Measurements from ENCODE around the gene KLHL6.

KLHL6 gene

DNA sequence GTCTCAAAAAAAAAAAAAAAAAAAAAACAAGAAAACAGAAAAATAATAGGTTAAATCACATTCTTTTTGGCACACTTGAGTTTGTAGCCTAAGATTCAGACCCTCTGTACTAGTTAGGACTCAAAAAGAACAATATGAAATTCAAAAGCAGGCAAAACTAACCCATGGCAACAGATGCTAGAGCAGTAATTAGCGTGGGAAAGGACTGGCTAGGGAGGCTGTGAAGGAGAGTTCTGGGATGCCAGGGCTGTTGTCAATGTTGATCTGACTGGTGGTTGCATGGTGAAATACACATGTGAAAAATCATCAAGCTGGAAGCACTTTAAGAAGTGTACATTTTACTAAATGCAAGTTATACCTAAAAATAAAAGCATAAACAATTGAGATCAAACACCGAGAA, 35.6 kb downstream of the KLHL6 start:
- TF ChIP-seq, protein P1, sequence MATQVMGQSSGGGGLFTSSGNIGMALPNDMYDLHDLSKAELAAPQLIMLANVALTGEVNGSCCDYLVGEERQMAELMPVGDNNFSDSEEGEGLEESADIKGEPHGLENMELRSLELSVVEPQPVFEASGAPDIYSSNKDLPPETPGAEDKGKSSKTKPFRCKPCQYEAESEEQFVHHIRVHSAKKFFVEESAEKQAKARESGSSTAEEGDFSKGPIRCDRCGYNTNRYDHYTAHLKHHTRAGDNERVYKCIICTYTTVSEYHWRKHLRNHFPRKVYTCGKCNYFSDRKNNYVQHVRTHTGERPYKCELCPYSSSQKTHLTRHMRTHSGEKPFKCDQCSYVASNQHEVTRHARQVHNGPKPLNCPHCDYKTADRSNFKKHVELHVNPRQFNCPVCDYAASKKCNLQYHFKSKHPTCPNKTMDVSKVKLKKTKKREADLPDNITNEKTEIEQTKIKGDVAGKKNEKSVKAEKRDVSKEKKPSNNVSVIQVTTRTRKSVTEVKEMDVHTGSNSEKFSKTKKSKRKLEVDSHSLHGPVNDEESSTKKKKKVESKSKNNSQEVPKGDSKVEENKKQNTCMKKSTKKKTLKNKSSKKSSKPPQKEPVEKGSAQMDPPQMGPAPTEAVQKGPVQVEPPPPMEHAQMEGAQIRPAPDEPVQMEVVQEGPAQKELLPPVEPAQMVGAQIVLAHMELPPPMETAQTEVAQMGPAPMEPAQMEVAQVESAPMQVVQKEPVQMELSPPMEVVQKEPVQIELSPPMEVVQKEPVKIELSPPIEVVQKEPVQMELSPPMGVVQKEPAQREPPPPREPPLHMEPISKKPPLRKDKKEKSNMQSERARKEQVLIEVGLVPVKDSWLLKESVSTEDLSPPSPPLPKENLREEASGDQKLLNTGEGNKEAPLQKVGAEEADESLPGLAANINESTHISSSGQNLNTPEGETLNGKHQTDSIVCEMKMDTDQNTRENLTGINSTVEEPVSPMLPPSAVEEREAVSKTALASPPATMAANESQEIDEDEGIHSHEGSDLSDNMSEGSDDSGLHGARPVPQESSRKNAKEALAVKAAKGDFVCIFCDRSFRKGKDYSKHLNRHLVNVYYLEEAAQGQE (IDR thresholded peaks at IDR 0.05; ENCODE audit: insufficient read depth in 1 of 2, low read depth in 2 of 2, low read length in 2 of 2) = no peak
- no peak for TF ChIP-seq POLR2AphosphoS5 (IDR thresholded peaks at IDR 0.05; ENCODE audit: low read depth, low read length)
- TF ChIP-seq SIN3A (IDR thresholded peaks at IDR 0.05; ENCODE audit: borderline replicate concordance, insufficient read depth, low read length) = no peak
- no peak for TF ChIP-seq FOXP2 (optimal IDR thresholded peaks at IDR 0.05; ENCODE audit: borderline replicate concordance, extremely low read depth, extremely low read length, insufficient read depth)
- no peak for TF ChIP-seq TAF1 (IDR thresholded peaks at IDR 0.05; ENCODE audit: borderline replicate concordance, insufficient read depth, low read length)

DNA sequence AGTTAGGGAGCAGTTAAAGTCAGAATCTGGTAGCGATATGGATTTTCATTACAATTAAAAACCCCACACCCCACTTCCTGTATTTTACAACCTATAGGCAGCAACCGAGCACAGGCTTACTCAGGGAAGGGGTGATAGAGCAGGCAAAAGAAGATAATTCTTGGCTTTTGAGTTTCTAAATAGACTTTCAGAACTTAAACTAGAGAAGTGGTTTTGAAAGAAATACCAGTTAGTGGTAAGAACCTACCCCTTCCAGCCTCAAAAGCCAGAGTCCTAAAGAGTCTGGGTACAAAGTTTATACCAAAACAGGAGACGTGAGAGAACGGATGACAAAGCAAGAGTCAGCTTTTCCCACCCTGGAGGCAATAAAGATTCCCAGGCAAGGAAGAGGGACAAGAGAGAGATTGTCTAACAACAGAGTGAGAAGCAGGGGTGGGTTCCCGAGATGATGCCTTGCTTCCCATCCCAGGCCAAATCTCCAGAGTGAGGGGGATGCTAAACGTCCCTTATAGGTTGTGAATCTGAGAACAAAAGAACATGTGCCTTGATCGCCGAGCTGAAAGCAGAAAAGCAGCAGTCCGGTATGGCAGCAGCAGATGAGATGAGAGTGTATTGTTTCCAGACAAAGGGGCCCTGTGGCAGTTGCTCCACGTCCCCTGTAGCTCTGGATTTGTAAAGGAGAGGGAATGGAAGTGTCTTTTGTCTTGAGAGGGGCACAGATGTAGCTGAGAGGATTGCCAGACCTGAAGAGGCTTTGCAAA, 36.8 kb downstream of the KLHL6 start:
- TF ChIP-seq TAF1 (IDR thresholded peaks at IDR 0.05; ENCODE audit: borderline replicate concordance, insufficient read depth, low read length) (no peak), SIN3A (IDR thresholded peaks at IDR 0.05; ENCODE audit: borderline replicate concordance, insufficient read depth, low read length) (no peak), POLR2AphosphoS5 (IDR thresholded peaks at IDR 0.05; ENCODE audit: low read depth, low read length) (no peak), FOXP2 (optimal IDR thresholded peaks at IDR 0.05; ENCODE audit: borderline replicate concordance, extremely low read depth, extremely low read length, insufficient read depth) (no peak)
- TF ChIP-seq, protein P1 (IDR thresholded peaks at IDR 0.05; ENCODE audit: insufficient read depth in 1 of 2, low read depth in 2 of 2, low read length in 2 of 2) = no peak

DNA sequence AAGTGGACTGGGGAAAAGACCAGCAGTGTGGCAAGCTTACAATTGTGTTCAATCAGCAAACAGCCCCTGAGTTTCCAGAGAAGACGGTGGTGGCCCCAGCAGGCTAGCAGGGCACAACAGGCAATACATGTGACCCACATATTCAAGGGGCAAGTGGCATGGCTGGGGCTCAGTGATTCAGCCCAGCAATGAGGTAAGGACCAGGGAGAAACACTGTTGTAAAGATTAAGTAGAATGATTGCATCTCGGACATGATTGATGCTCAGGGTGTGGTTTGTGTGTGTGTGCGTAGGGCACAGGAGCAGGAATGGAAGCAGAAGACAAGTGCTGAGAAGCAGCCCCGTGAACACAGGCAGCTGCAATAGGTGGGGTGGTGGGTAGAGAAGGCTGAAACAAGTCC, 37.9 kb downstream of the KLHL6 start:
- TF ChIP-seq, protein P1 (IDR thresholded peaks at IDR 0.05; ENCODE audit: insufficient read depth in 1 of 2, low read depth in 2 of 2, low read length in 2 of 2) = no peak
- no peak for TF ChIP-seq FOXP2 (optimal IDR thresholded peaks at IDR 0.05; ENCODE audit: borderline replicate concordance, extremely low read depth, extremely low read length, insufficient read depth)
- TF ChIP-seq SIN3A (IDR thresholded peaks at IDR 0.05; ENCODE audit: borderline replicate concordance, insufficient read depth, low read length) = no peak
- no peak for TF ChIP-seq TAF1 (IDR thresholded peaks at IDR 0.05; ENCODE audit: borderline replicate concordance, insufficient read depth, low read length)
- TF ChIP-seq POLR2AphosphoS5 (IDR thresholded peaks at IDR 0.05; ENCODE audit: low read depth, low read length) = no peak

DNA sequence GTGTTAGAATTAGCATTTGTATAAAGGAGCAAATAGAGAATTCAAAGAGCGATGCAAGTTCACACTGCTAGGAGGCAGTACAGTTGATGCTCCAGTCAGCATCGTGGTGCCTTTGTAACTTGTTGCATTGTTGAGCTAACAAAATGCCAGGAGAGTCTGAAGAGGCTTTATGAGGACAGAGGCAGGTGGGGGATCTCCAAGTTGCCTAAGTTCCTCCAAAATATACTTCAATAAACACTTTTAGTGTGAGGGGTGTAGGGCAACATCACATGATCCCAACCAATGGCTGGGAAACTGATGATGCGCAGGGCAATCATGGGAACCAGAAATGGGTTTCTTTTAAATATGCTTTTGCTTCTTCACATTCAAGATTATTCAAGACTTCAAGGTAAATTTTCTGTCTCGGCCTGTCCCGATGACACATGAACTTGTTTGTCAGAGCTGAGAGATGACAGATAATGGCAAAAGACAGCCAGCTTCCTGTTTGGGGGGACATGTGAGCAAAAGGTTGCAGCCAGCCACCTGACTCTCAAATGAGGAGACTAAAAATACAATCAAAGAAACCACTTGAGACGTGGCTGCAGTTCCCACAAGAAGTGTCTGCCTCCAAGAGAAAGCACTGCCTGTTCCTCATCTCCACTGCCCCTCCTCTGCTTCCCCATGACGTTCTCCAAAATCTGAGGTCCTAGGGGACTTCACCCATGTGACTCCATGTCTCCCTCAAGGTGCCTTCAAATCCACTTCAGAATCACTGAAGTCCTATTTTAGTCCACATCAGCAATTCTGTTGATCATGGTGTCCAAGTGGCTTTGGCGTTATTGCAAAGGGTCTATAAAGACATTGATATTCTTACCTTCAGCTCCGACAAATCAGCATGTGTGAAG, 39.3 kb downstream of the KLHL6 start:
- TF ChIP-seq POLR2AphosphoS5 (IDR thresholded peaks at IDR 0.05; ENCODE audit: low read depth, low read length) = no peak

DNA sequence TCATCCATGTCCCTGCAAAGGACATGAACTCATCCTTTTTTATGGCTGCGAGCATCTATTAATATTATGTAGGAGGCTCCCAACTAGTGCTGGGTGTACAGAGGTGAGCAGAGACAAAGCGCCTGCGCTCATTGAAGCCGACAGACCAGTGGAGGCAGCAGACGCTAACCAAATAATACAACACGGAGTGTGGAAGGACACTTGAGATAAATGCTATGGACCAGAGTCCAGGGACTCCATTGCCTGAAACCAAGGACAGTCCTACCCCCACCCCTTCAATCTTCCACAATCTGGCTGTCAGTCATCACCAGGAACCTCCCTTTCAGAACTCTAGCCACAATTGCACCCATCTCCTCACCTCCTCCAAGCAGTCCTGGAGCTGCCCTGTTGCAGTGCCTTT, 41.5 kb downstream of the KLHL6 start:
- TF ChIP-seq TAF1 (IDR thresholded peaks at IDR 0.05; ENCODE audit: borderline replicate concordance, insufficient read depth, low read length) (no peak), SIN3A (IDR thresholded peaks at IDR 0.05; ENCODE audit: borderline replicate concordance, insufficient read depth, low read length) (no peak), FOXP2 (optimal IDR thresholded peaks at IDR 0.05; ENCODE audit: borderline replicate concordance, extremely low read depth, extremely low read length, insufficient read depth) (no peak), POLR2AphosphoS5 (IDR thresholded peaks at IDR 0.05; ENCODE audit: low read depth, low read length) (no peak)
- TF ChIP-seq, protein P1 (IDR thresholded peaks at IDR 0.05; ENCODE audit: insufficient read depth in 1 of 2, low read depth in 2 of 2, low read length in 2 of 2) = no peak
